HCT116 (cell line): Measurements from ENCODE around the gene TFDP1. TPM values are rescaled to one million over a fixed set of nuclear protein-coding genes. Genes with fewer than 3 reads are reported as not detected.
A peak's percentile ranks its signal among the peaks of the same experiment; 100 is the strongest.

Experiments
- ATAC-seq: fragments of 200-7000 bp; cut with Tn5 transposase; 2 replicates; pipeline ENCODE4 v1.9.1; 2020; ENCODE audit warnings: mild to moderate bottlenecking, moderate library complexity
- BruUV-seq: library from RNA; stranded (reverse); fragments of 400-500 nt; replicated peaks from 2 replicates; lab custom pipeline; 2021; lab: Mats Ljungman, UMichigan
- CTCF ChIA-PET: fragments of 300-600 bp; sonication (Branson Sonifier 250); formaldehyde crosslinking; loops from one replicate; lab custom pipeline; 2021; ENCODE audit warnings: antibody characterized with exemption; lab: Charles Lee
- POLR2A ChIA-PET: fragments of 300-600, 350-600 bp; sonication (Branson Sonifier 250); formaldehyde crosslinking; loops from one replicate; lab custom pipeline; 2021; ENCODE audit warnings: antibody characterized with exemption; lab: Charles Lee
- RAD21 ChIA-PET, 2 experiments: fragments of 300-600 bp; sonication (Branson Sonifier 250); formaldehyde crosslinking; loops; one replicate each; lab custom pipeline; 2023; ENCODE audit warnings: low total read pairs in 2 of 2; ENCODE audit not compliant: uncharacterized antibody in 2 of 2, unreplicated experiment in 2 of 2, low non-redundant PET in 1 of 2; lab: Charles Lee
- DNase-seq: peaks from one replicate; pipeline ENCODE4 v3.0.0-alpha.2; 2010; ENCODE audit warnings: low read depth, low spot score
- H2AFZ ChIP-seq: fragments of 200-600 bp; shearing (Covaris generic), sonication (generic); 2 replicates; pipeline ENCODE4 v1.6.1; 2017; ENCODE audit warnings: low read depth, mixed run types, mixed read lengths, antibody characterized with exemption, low read length; ENCODE audit not compliant: poor library complexity, severe bottlenecking
- H3K27ac ChIP-seq: 2 replicates; pipeline ENCODE4 v1.5.1; 2012; ENCODE audit warnings: low read depth, low read length
- H3K27me3 ChIP-seq: fragments of 200-600 bp; sonication (generic); 2 replicates; pipeline ENCODE4 v1.6.1; 2016; ENCODE audit warnings: mixed run types, low read length, mixed read lengths; ENCODE audit not compliant: insufficient read depth
- H3K36me3 ChIP-seq, 2 experiments: fragments of 200-500 bp in 1 of 2; fragments of 200-600 bp in 1 of 2; sonication (Bioruptor generic) in 1 of 2; sonication (generic) in 1 of 2; 2 replicates each; pipeline versions ENCODE4 v1.5.1 to v1.6.1; 2014 to 2016; ENCODE audit warnings: low read length in 2 of 2, inconsistent platforms in 1 of 2, mixed read lengths in 1 of 2, mixed run types in 1 of 2; ENCODE audit not compliant: insufficient read depth in 2 of 2, control insufficient read depth in 1 of 2
- H3K4me1 ChIP-seq, 2 experiments: fragments of 200-600 bp in 1 of 2; sonication (generic) in 1 of 2; 2 replicates each; pipeline versions ENCODE4 v1.5.1 to v1.6.1; 2012 to 2017; ENCODE audit warnings: low read length in 2 of 2, inconsistent platforms in 1 of 2, mild to moderate bottlenecking in 1 of 2, mixed read lengths in 1 of 2, mixed run types in 1 of 2, moderate library complexity in 1 of 2; ENCODE audit not compliant: insufficient read depth in 2 of 2, control insufficient read depth in 1 of 2
- H3K4me2 ChIP-seq: fragments of 200-600 bp; sonication (generic); 2 replicates; pipeline ENCODE4 v1.6.1; 2017; ENCODE audit warnings: mixed run types, low read length, mixed read lengths
- H3K4me3 ChIP-seq, 2 experiments: fragments of 200-600 bp in 1 of 2; sonication (generic) in 1 of 2; replicated peaks in 1 of 2; 2 replicates each; pipeline ENCODE4 v1.5.1; 2011 to 2016; ENCODE audit warnings: low read length in 2 of 2, control low read depth in 1 of 2, low read depth in 1 of 2, mild to moderate bottlenecking in 1 of 2, mixed read lengths in 1 of 2, mixed run types in 1 of 2
- H3K79me2 ChIP-seq: fragments of 200-600 bp; sonication (generic); 2 replicates; pipeline ENCODE4 v1.6.1; 2017; ENCODE audit warnings: mild to moderate bottlenecking, mixed run types, low read length, moderate library complexity, mixed read lengths; ENCODE audit not compliant: insufficient read depth
- H3K9ac ChIP-seq: fragments of 200-600 bp; sonication (generic); 2 replicates; pipeline ENCODE4 v1.6.1; 2016; ENCODE audit warnings: low read length, mixed read lengths
- H3K9me2 ChIP-seq: fragments of 200-600 bp; sonication (generic), shearing (Covaris generic); 2 replicates; pipeline ENCODE4 v1.6.1; 2017; ENCODE audit warnings: mixed run types, mild to moderate bottlenecking, moderate library complexity; ENCODE audit not compliant: insufficient read depth
- H3K9me3 ChIP-seq, 2 experiments: fragments of 200-500 bp in 1 of 2; fragments of 200-600 bp in 1 of 2; sonication (Bioruptor generic) in 1 of 2; sonication (generic) in 1 of 2; 2 replicates each; pipeline ENCODE4 v1.6.1; 2014 to 2017; ENCODE audit warnings: low read length in 2 of 2, mixed read lengths in 2 of 2, inconsistent platforms in 1 of 2, low read depth in 1 of 2, mild to moderate bottlenecking in 1 of 2, mixed run types in 1 of 2, moderate library complexity in 1 of 2; ENCODE audit not compliant: control insufficient read depth in 1 of 2, insufficient read depth in 1 of 2
- H4K20me1 ChIP-seq: fragments of 200-600 bp; sonication (generic), shearing (Covaris generic); 2 replicates; pipeline ENCODE4 v1.6.1; 2017; ENCODE audit warnings: mixed run types, mild to moderate bottlenecking, moderate library complexity; ENCODE audit not compliant: insufficient read depth
- CBX3 ChIP-seq: IDR thresholded peaks from 2 replicates; pipeline ENCODE4 v1.6.1; 2012; ENCODE audit warnings: low read depth
- EZH2phosphoT487 ChIP-seq: fragments of 200-600 bp; IDR thresholded peaks from 2 replicates; pipeline ENCODE4 v1.6.1; 2018; ENCODE audit warnings: antibody characterized with exemption, borderline replicate concordance
- POLR2AphosphoS5 ChIP-seq: IDR thresholded peaks from 2 replicates; pipeline ENCODE4 v1.6.1; 2011; ENCODE audit warnings: mild to moderate bottlenecking, low read depth, low read length, moderate library complexity
- ZFX ChIP-seq: fragments of 450-650 bp; IDR thresholded peaks from 2 replicates; pipeline ENCODE4 v1.6.1; 2017
- intact Hi-C: fragments of 100-400 bp; cut with micrococcal nuclease; formaldehyde crosslinking; loops from 2 replicates; pipeline ENCODE4 v1.10.0; 2022
- total RNA-seq: library from RNA; stranded (reverse); gene quantifications from one replicate; pipeline ENCODE4 v1.2.1, GENCODE V29; 2021; ENCODE audit not compliant: unreplicated experiment
- TF ChIP-seq, protein P1 (sequence below): IDR thresholded peaks from 2 replicates; pipeline ENCODE4 v1.6.1; 2012

The TFDP1 gene
- total RNA-seq, 1 experiment from 2014 or later, result 169 TPM

GRCh38 chr13:113582841-113583631, 1.5 kb upstream of the TFDP1 start:
- no peak overlapping the region for H2AFZ ChIP-seq
- peaks cover 29% of the 10 kb centered on the region for H3K79me2 ChIP-seq
- DNase-seq, result no peak
- H3K27me3 ChIP-seq, result no peaks in the 10 kb centered on the region
- H3K27ac ChIP-seq, result no peak overlapping the region
- no peak overlapping the region for H3K9ac ChIP-seq
- TF ChIP-seq ZFX, result no peak
- H3K9me2 ChIP-seq, result no peaks in the 10 kb centered on the region
- peaks cover 4 to 11% of the 10 kb centered on the region in 2 experiments; a peak in 2 of 4 replicates for H3K4me1 ChIP-seq
- peaks cover 14% of the 10 kb centered on the region; the same call in 1 of the 2 replicates for H4K20me1 ChIP-seq
- intact Hi-C loops, result no loop called here
- no TSS peak for BruUV-seq
- peaks cover 3 to 17% of the 10 kb centered on the region in 2 experiments; a peak in 3 of 4 replicates for H3K36me3 ChIP-seq
- ChIA-PET CTCF (no interaction called here), RAD21 (no interaction called here), POLR2A (no interaction called here)
- H3K4me3 ChIP-seq, result no peak overlapping the region
- no peak for ATAC-seq
- H3K4me2 ChIP-seq, result no peak overlapping the region; the same call in 1 of the 2 replicates
- H3K9me3 ChIP-seq, result no peaks in the 10 kb centered on the region

- H3K27ac ChIP-seq, result peak overlapping the region; percentile 87
- ChIA-PET CTCF (no interaction called here), RAD21 (no interaction called here), POLR2A (interaction anchor here (0.7 kb wide), 1 partner anchor 1601 kb away, joined by 4 read pairs; no protein-coding TSS in a partner anchor)
- peaks cover 10 to 36% of the 10 kb centered on the region in 2 experiments for H3K36me3 ChIP-seq
- H4K20me1 ChIP-seq, result peaks cover 14% of the 10 kb centered on the region; the same call in 1 of the 2 replicates
- intact Hi-C loops, result no loop called here
- peaks cover 4 to 11% of the 10 kb centered on the region in 2 experiments; a peak in 2 of 4 replicates for H3K4me1 ChIP-seq
- peaks cover 50% of the 10 kb centered on the region for H3K79me2 ChIP-seq
- ATAC-seq, result peak; percentile 41
- H3K27me3 ChIP-seq, result no peaks in the 10 kb centered on the region
- BruUV-seq, result no TSS peak
- no peak overlapping the region for H2AFZ ChIP-seq
- no peaks in the 10 kb centered on the region for H3K9me2 ChIP-seq
- H3K4me3 ChIP-seq, result peak overlapping the region; percentile 71 to 79
- H3K4me2 ChIP-seq, result peak overlapping the region; percentile 69
- no peaks in the 10 kb centered on the region for H3K9me3 ChIP-seq
- no peak for DNase-seq
- peak overlapping the region; percentile 88 for H3K9ac ChIP-seq
- peak; percentile 88 for TF ChIP-seq ZFX
- TF ChIP-seq CBX3, result no peak
- TF ChIP-seq, protein P1, sequence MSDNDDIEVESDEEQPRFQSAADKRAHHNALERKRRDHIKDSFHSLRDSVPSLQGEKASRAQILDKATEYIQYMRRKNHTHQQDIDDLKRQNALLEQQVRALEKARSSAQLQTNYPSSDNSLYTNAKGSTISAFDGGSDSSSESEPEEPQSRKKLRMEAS, result peak; percentile 59; the same call in 1 of the 2 replicates
- peak; percentile 40; the same call in 1 of the 2 replicates for TF ChIP-seq POLR2AphosphoS5
- no peak for TF ChIP-seq EZH2phosphoT487
Measured at GRCh38 chr13:113584870-113585671, 518 bp downstream of the TFDP1 start.
